A549 treated with CORT108297 at 1 μM for 4 hours (cell line): ENCODE measurements around the gene RAB5B. TPM values are rescaled to one million over a fixed set of nuclear protein-coding genes. Genes with fewer than 3 reads are reported as not detected.

Source experiments
- total RNA-seq: library from RNA; stranded (reverse); fragments of 200-300 nt; extraction: Qiagen RNA extraction; gene quantifications from 5 replicates; pipeline ENCODE4 v1.2.3, GENCODE V29; 2022

Gene RAB5B
- total RNA-seq: 27.1 to 36.8 TPM (median 34.3 TPM) in 5 replicates

DNA sequence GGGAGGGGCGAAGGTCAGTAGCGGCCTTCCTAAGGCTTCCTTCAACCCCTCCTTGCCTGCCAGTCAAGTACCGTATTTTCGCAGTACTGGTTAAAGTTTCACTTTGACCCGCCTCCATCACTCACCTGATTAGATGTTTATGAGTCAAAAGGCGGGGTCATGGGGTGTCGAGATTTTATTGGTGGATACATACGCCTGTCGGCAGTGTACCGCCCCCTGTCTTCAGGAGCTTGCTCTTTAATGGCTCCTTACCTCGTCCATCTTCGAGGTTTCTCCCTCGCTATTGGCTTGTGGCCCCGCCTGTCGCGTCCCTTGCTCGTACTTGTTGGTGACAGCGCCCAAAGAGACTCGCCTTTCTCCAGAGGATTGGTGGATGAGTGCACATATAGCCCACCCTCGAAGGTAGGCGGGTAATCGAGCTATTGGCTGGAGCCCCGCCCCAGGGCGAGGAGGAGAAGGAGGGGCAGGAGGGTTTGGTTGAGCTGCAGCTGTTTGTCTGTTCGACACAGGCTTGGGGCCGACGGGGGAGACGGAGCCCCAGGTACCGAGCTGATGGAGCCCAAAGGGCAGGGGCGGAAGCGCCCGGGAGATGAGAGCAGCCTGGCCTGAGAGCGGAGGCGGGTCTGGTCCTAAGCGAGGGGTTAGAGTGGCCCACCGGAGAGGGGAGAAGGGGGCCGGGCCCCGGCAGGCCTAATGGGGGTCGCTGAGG, at the start of gene RAB5B:
Gene RAB5B, plus strand, starts transcription at position 480 of the 709 bp plus-strand sequence. CDS start 12,883 bp downstream, outside the sequence.

GRCh38 chr12:55927588-55928502, 46.0 kb upstream of the RAB5B start, which contains the start of gene PYM1:
TSS of gene PYM1 (minus strand) at chr12:55927894. CDS start at chr12:55927761, 133 bp downstream.

GRCh38 chr12:55930771-55931316, 43.0 kb upstream of the RAB5B start, which contains the start of gene DGKA:
TSS of gene DGKA (plus strand) at chr12:55931162. CDS start at chr12:55936504, 5,342 bp downstream.

DNA sequence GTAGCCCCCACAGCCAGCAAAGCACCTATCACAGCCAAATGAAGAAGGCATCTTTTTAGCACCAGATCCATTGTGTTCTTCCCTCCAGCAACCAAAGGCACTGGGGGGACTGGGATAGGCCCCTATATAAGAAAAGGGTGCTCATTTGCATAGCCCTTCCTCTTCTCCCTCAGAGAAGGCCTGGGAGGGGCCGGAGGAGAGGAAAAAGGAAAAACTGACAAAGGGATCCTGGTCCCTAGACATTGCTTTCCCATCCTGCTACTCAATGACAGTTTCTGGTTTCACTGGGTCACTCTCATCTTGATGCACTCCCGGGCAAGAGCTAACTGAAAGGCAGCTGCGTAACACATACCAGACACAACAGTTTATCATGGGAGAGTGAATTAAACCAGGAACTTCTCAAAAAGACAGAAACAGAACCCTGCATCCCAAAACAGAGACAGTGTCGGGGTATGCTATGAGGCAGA, 7.9 kb upstream of the RAB5B start, which contains the start of gene PMEL:
Gene PMEL, minus strand, starts transcription at position 102 of the 467 bp plus-strand sequence. Its CDS starts 31 bp downstream, at position 71.

DNA sequence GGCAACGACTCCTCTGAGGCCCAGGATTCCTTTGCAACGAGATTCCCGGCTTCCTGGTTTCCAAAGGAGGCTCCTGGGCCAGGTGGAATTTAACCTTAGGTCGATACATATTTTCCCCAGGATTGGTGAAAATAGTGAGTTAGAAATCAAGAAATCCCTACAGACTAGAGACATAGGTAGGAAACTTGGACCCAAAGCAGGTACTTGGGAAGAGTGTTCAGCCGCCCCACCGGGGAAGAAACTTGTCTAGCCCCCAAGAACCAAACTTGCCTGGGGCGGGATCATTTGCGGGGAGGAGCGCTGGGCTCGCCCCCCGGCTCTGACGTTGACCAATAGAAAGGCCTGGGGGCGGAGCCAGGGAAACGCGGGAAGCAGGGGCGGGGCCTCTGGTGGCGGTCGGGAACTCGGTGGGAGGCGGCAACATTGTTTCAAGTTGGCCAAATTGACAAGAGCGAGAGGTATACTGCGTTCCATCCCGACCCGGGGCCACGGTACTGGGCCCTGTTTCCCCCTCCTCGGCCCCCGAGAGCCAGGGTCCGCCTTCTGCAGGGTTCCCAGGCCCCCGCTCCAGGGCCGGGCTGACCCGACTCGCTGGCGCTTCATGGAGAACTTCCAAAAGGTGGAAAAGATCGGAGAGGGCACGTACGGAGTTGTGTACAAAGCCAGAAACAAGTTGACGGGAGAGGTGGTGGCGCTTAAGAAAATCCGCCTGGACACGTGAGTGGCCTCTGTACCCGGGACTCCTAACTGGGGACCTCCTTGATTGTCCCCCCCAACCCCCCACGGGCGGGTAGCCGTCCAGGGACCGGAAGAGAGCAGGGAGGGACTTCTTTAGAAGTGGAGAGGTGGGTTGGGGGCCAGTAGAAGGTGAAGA, 7.2 kb upstream of the RAB5B start, which contains the start of gene CDK2:
Gene CDK2, plus strand, starts transcription at position 423 of the 874 bp plus-strand sequence. Its CDS starts 179 bp downstream, at position 602.

DNA sequence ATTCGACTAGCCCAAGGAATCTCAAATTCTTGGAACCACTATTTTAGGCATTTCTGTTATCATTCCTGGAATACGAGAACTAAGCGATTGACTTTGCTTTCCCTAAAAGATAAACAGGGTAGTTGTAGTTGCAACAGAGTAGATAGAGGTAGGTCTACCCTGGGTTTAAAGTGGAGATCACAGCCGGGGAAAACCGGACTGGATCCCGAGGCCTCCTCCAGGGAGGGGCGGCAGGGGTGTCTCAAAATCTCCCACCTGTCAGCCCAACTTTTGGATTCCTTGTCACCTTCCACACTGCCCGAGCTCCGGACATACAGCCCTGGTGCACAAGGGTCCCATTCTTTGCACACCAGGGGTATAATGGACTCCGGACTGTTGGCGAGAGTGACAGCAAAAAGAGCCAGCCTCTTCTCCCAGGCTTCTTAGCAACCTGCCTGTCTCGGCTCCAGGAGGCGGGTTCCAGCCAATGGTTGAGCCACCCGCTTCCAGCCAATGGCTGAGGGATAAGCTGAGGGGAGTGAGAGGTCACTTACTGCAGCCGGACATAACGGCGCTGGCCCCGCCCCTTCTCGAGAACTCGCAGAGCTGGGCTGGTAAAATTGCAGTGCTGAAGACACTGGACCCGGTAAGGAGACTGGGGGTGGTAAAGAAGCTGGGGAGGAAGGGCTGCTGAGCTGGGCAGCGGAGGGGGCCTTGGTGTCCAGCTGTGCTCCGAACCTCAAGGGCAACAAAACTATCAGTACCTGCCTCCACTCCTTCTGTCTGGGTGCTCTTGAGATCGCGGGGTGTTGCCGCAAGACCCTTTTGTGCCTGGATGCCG, 23.0 kb downstream of the RAB5B start, which contains the start of gene SUOX:
Gene SUOX, plus strand, starts transcription at position 562 of the 820 bp plus-strand sequence. CDS start 4,946 bp downstream, outside the sequence.

GRCh38 chr12:56020423-56021184, 46.7 kb downstream of the RAB5B start, which contains the start of gene IKZF4:
TSS of gene IKZF4 (plus strand) at chr12:56021043. CDS start at chr12:56021494, 451 bp downstream.

DNA sequence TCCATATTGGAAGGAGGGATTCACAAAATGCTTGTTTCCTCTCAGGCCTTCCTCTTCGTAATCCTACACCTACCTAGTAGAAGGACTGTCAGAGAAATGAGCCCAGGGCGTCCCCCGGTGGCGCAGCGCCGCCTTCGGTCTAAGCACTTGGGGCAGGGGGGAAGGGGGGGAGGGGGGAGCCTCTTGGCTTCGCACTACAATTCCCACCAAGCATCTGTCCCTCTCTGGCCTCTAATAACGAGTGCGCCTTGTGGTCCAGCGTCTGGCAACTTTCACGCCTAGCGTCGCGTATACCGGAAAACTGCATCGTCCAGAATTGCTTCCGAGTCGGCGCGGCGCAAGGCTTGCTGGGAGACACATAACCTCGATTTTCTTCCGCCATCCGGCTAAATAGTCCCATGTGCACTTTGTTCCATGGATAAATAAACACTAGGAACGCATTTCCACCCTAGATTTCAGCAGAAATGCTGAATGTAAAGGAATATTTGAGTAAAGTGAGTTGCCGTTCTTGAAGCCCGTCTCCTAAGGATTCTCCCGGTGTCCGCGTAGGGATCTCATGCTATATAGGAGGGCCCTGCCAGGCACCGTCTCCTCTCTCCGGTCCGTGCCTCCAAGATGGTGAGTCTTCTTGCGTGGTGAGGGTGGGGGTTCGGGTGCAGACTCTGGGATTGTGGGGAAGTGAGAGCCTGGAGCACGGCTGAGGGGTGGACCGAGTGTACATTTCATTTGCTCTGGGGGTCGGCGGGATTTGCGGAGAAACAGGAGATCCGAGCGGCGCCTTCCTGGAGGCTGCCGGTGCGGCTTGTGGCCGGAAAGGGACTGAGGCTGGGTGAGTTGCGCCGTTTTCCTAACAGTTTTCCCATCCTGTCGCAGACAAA, 67.9 kb downstream of the RAB5B start, which contains the start of gene RPS26:
Gene RPS26, plus strand, starts transcription at position 367 of the 878 bp plus-strand sequence. Its CDS starts 249 bp downstream, at position 616.

Other genes starting within 250 kb of the RAB5B start
- gene CD63, start 245.1 kb upstream of the RAB5B start, total RNA-seq: 670 to 749 TPM (median 714 TPM) in 5 replicates
- gene GDF11, start 231.0 kb upstream of the RAB5B start, total RNA-seq: 2.4 to 5.3 TPM (median 5.0 TPM) in 5 replicates
- 89.2 to 145 TPM (median 91.9 TPM) in 5 replicates for gene SARNP, start 156.4 kb upstream of the RAB5B start, total RNA-seq
- 78.5 to 105 TPM (median 98.4 TPM) in 5 replicates for gene ORMDL2, start 156.0 kb upstream of the RAB5B start, total RNA-seq
- gene DNAJC14, start 144.5 kb upstream of the RAB5B start, total RNA-seq: 16.9 to 23.8 TPM (median 21.3 TPM) in 5 replicates
- 0.07 to 0.31 TPM (median 0.22 TPM) in 5 replicates for gene MMP19, start 131.1 kb upstream of the RAB5B start, total RNA-seq
- 37.2 to 39.7 TPM (median 38.6 TPM) in 5 replicates for gene PYM1, start 46.2 kb upstream of the RAB5B start, total RNA-seq
- 14.3 to 21.8 TPM (median 17.7 TPM) in 5 replicates for gene DGKA, start 42.9 kb upstream of the RAB5B start, total RNA-seq
- 0.77 to 1.0 TPM (median 0.89 TPM) in 5 replicates for gene PMEL, start 8.0 kb upstream of the RAB5B start, total RNA-seq
- gene CDK2, start 7.2 kb upstream of the RAB5B start, total RNA-seq: 46.4 to 60.7 TPM (median 57.7 TPM) in 5 replicates
- gene SUOX, start 23.2 kb downstream of the RAB5B start, total RNA-seq: 7.9 to 10.5 TPM (median 9.1 TPM) in 5 replicates
- gene IKZF4, start 47.0 kb downstream of the RAB5B start, total RNA-seq: 1.9 to 3.6 TPM (median 2.2 TPM) in 5 replicates
- 654 to 868 TPM (median 725 TPM) in 5 replicates for gene RPS26, start 67.8 kb downstream of the RAB5B start, total RNA-seq
- gene ERBB3, start 106.1 kb downstream of the RAB5B start, total RNA-seq: 1.0 to 1.8 TPM (median 1.6 TPM) in 5 replicates
- gene PA2G4, start 130.5 kb downstream of the RAB5B start, total RNA-seq: 281 to 362 TPM (median 303 TPM) in 5 replicates
- gene RPL41, start 142.6 kb downstream of the RAB5B start, total RNA-seq: 4,645 to 5,946 TPM (median 5,878 TPM) in 5 replicates
- gene ZC3H10, start 144.2 kb downstream of the RAB5B start, total RNA-seq: 2.2 to 3.5 TPM (median 3.0 TPM) in 5 replicates
- gene ESYT1, start 154.2 kb downstream of the RAB5B start, total RNA-seq: 61.9 to 73.2 TPM (median 68.2 TPM) in 5 replicates
- gene MYL6B, start 178.5 kb downstream of the RAB5B start, total RNA-seq: 70.7 to 88.4 TPM (median 84.6 TPM) in 5 replicates
- 2,099 to 2,877 TPM (median 2,163 TPM) in 5 replicates for gene MYL6, start 184.3 kb downstream of the RAB5B start, total RNA-seq
- gene SMARCC2, start 215.4 kb downstream of the RAB5B start, total RNA-seq: 29.0 to 40.5 TPM (median 39.1 TPM) in 5 replicates
- gene RNF41, start 247.8 kb downstream of the RAB5B start, total RNA-seq: 19.2 to 26.8 TPM (median 25.5 TPM) in 5 replicates